ENCODE measurements around the gene HOXB9. TPM values are rescaled to one million over a fixed set of nuclear protein-coding genes. Genes with fewer than 3 reads are reported as not detected.

The HOXB9 gene
- total and polyA plus RNA-seq, 9 of the 15 experiments (the other 6 are each of a cell fraction or from before 2014, with no cell fraction given) = 3.1 to 196 (median 77.6) TPM

GRCh38 chr17:48587276-48588073 is 38.7 kb downstream of the HOXB9 start:
- ChIA-PET POLR2A (interaction anchor here (0.5 to 2.0 kb wide), 9 partner anchors 14 to 422 kb away, joined by 3 to 6 read pairs (median 3); partner anchors contain the start of gene HOXB6), CTCF (ENCODE audit: low intra/inter-chr PET ratio) (no interaction called here)
- Histone ChIP-seq H3K9me3 (replicated peaks; ENCODE audit: control insufficient read depth, insufficient read depth, low read depth, low read length) (no peaks in the 10 kb centered on the region), H3K36me3 (ENCODE audit: control insufficient read depth, insufficient read depth, low read length) (no peaks in the 10 kb centered on the region), H2AFZ (ENCODE audit: low read depth, low read length) (no peak overlapping the region), H3K4me2 (ENCODE audit: insufficient read depth, low read length) (no peak overlapping the region), H4K20me1 (replicated peaks; ENCODE audit: control insufficient read depth, insufficient read depth, low read length) (no peaks in the 10 kb centered on the region), H3K27me3 (ENCODE audit: control insufficient read depth in 2 of 2, insufficient read depth in 2 of 2, low read length in 2 of 2) (no peaks in the 10 kb centered on the region), H3K4me3 (no peak overlapping the region), H3K79me2 (ENCODE audit: control insufficient read depth, insufficient read depth, low read length) (peaks cover 22% of the 10 kb centered on the region), H3K4me1 (replicated peaks in 1 of 2; ENCODE audit: control insufficient read depth in 2 of 2, insufficient read depth in 2 of 2, low read length in 2 of 2) (peaks cover 27 to 29% of the 10 kb centered on the region in 2 experiments), H3K27ac (ENCODE audit: extremely low read depth, low read depth, low read length) (no peak overlapping the region), H3K9me1 (ENCODE audit: control insufficient read depth, insufficient read depth, low read length) (no peaks in the 10 kb centered on the region), H3K9ac (ENCODE audit: insufficient read depth in 1 of 2, low read depth in 2 of 2, low read length in 2 of 2) (no peak overlapping the region)
- ATAC-seq (no peak), FAIRE-seq (no peak), DNase-seq (ENCODE audit: extremely low read depth in 1 of 4, low spot score in 3 of 4) (no peak)
- 50% methylated on average over 5 of the region's 5 CpGs for WGBS (ENCODE audit: insufficient coverage, low coverage, missing lambda C conversion rate)
- intact Hi-C loops (cut with micrococcal nuclease) (no loop called here), in situ Hi-C loops (cut with MboI) (no loop called here)
- BruUV-seq (replicated peaks) = no TSS peak
- TF ChIP-seq PRDM10 (IDR thresholded peaks at IDR 0.05; ENCODE audit: partially characterized antibody) = no peak
- no peak for TF ChIP-seq E4F1 (CRISPR knock-in tag; IDR thresholded peaks at IDR 0.05; ENCODE audit: borderline replicate concordance)
- TF ChIP-seq ZNF644 (tag; IDR thresholded peaks at IDR 0.05; ENCODE audit: low read depth) = no peak
- TF ChIP-seq IRF2 (CRISPR knock-in tag; IDR thresholded peaks at IDR 0.05) = no peak
- peak; percentile 50; the same call in 1 of the 2 replicates for TF ChIP-seq ZNF311 (CRISPR knock-in tag; IDR thresholded peaks at IDR 0.05)
- TF ChIP-seq ZNF512 (tag; IDR thresholded peaks at IDR 0.05) = no peak
- no peak for TF ChIP-seq ARID3B (CRISPR knock-in tag; IDR thresholded peaks at IDR 0.05; ENCODE audit: borderline replicate concordance)
- TF ChIP-seq POLR2B (IDR thresholded peaks at IDR 0.05; ENCODE audit: low read depth, partially characterized antibody) = no peak

All from K562 (cell line).